HG03520 (cell line): ENCODE results near the gene MLH1.
A peak's percentile ranks its signal among the peaks of the same experiment; 100 is the strongest.
"Not testable (repeated sequence)": the region's sequence is repeated elsewhere in the genome, so short reads cannot be mapped to it uniquely, and the experiment has no call there.

Source experiments
- ATAC-seq: cut with Tn5 transposase; IDR thresholded peaks from one replicate; pipeline ENCODE4 v1.9.1; 2021; ENCODE audit warnings: mild to moderate bottlenecking, moderate library complexity; ENCODE audit not compliant: unreplicated experiment

Gene MLH1

GRCh38 chr3:36993326-36994283, at the start of gene MLH1:
MLH1 (plus strand) TSS chr3:36993518; CDS start chr3:36993548, 30 bp downstream.
- peak; percentile 89 for ATAC-seq

GRCh38 chr3:36943601-36944000, 49.7 kb upstream of the MLH1 start:
- ATAC-seq: no peak

GRCh38 chr3:36944012-36944640, 49.2 kb upstream of the MLH1 start:
- peak; percentile 39 for ATAC-seq

GRCh38 chr3:36944641-36945270, 48.6 kb upstream of the MLH1 start, which contains the start of gene TRANK1:
TRANK1 (minus strand) TSS chr3:36945054; CDS start chr3:36944809, 245 bp downstream.
- ATAC-seq: peak; percentile 53

- no peak for ATAC-seq
Measured at GRCh38 chr3:36945333-36945980, 47.9 kb upstream of the MLH1 start.

- ATAC-seq: not testable (repeated sequence)
Measured at GRCh38 chr3:36947814-36948213, 45.5 kb upstream of the MLH1 start.

- no peak for ATAC-seq
Measured at GRCh38 chr3:36954452-36955134, 38.7 kb upstream of the MLH1 start.

GRCh38 chr3:36956155-36956554, 37.2 kb upstream of the MLH1 start:
- ATAC-seq: no peak

- ATAC-seq: no peak
Measured at GRCh38 chr3:36957063-36957462, 36.3 kb upstream of the MLH1 start.

- no peak for ATAC-seq
Measured at GRCh38 chr3:36957862-36958686, 35.2 kb upstream of the MLH1 start.

GRCh38 chr3:36959821-36960220, 33.5 kb upstream of the MLH1 start:
- no peak for ATAC-seq

- no peak for ATAC-seq
Measured at GRCh38 chr3:36960502-36960901, 32.8 kb upstream of the MLH1 start.

- not testable (repeated sequence) for ATAC-seq
Measured at GRCh38 chr3:36963008-36963407, 30.3 kb upstream of the MLH1 start.

- ATAC-seq: no peak
Measured at GRCh38 chr3:36964331-36964730, 29.0 kb upstream of the MLH1 start.

- ATAC-seq: peak; percentile 39
Measured at GRCh38 chr3:36964817-36965216, 28.5 kb upstream of the MLH1 start.

GRCh38 chr3:36965440-36965839, 27.9 kb upstream of the MLH1 start:
- no peak for ATAC-seq

- ATAC-seq: no peak
Measured at GRCh38 chr3:36969085-36969484, 24.2 kb upstream of the MLH1 start.

GRCh38 chr3:36969540-36970432, 23.5 kb upstream of the MLH1 start:
- ATAC-seq: peak; percentile 99
